Umbilical cord (tissue), 2 donors: ENCODE measurements around the gene CAGE1. TPM values are rescaled to one million over a fixed set of nuclear protein-coding genes. Genes with fewer than 3 reads are reported as not detected.
"Not testable (repeated sequence)": the region's sequence is repeated elsewhere in the genome, so short reads cannot be mapped to it uniquely, and the experiment has no call there.

Experiments
- DNase-seq: peaks from one replicate; pipeline ENCODE4 v3.0.0-alpha.2; 2015; ENCODE audit warnings: low spot score
- total RNA-seq: library from RNA; depleted of rRNA; stranded (reverse); fragments of >200 nt; gene quantifications from one replicate; pipeline ENCODE4 v1.2.3, GENCODE V29; 2014; ENCODE audit warnings: low replicate concordance; ENCODE audit not compliant: insufficient read depth

Gene CAGE1
- total RNA-seq, 1 donor from 2014 or later, result 2.6 TPM

DNA sequence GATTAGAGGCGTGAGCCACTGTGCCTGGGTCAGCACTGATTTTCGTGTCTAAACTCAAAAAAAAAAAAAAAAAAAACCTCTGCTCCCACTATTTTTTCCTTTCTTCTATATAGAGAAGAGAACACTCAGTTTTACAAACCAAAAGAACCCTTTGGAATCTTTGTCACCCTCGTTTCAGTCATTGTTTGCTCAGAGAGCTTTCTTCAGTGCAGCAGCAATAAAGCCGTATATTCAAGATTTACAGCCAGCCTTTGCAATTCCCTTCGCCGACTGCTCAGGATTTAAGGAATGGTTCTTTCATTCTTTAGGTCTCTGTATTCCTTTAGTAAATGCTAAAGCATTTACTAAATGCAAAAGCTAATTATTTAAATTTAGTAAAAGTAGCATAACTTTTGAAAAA is 20.2 kb upstream of the CAGE1 start:
- no peak for DNase-seq

DNA sequence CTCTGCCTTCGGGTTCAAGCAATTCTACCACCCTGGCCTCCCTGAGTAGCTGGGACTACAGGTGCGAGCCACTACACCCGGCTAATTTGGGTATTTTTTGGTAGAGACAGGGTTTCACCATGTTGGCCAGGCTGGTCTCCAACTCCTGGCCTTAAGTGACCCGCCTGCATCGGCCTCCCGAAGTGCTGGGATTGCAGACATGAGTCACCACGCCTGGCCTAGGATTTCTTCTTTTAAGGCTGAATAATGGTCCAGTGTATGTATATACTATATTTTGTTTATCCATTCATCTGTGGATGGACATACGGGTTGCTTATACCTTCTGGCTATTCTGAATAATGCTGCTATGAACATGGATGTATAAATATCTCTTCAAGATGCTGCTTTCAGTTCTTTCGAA is 17.2 kb upstream of the CAGE1 start:
- DNase-seq, result no peak

DNA sequence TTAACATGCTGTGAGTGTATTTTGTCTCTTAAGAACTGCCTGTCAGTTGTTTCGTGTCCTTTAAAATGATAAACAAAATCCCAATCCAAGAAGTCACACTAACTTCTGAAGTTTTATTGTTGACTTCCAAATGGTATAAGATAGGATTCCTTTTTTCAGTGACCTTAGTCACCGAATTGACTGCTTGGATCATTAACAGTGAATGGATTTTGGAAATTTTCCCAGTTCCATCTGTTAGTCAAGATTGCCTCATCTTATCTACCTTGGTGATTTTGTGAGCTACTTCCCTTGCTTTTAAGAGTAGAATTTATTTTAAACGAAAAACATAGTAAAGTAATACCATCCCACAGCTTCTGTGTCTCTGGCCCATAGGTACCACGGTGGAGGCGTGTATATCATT is 15.0 kb upstream of the CAGE1 start:
- DNase-seq, result no peak

DNA sequence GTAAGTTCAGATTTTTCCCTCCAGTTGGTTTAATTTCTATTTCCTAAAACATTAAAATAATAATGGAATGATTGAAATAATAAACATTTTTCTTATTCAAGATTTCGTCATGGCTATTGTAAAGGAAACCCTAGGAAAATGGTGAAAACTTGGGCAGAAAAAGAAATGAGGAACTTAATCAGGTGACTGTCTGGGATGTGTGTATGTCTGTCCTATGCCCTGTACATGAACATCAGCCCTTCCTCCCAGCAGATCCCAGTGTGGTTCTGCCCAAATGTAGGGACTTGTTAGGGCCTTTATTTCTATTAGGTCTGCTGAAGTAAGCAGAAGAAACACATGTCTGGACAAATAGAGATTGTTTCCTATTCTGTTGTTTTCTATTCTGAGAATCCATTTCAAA is 13.2 kb upstream of the CAGE1 start:
- no peak for DNase-seq

DNA sequence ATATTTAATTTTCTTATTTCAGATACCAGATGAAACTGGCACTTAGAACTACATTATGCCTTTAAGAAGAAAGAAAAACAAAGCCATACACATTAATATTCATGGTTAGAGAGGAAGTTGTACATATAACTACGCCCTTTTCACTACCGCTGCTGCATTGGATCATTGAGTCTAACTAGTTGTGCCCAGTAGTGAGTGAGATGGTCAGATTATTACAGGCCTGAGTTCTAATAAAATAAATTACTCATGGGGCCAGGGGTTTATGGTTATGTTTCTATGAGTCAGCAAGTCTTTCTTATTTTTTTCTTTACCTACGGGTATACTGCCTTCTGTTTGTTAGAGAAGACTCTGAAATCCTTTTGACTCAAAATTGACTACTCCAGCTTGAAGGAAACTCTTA is 11.5 kb upstream of the CAGE1 start:
- DNase-seq, result no peak

DNA sequence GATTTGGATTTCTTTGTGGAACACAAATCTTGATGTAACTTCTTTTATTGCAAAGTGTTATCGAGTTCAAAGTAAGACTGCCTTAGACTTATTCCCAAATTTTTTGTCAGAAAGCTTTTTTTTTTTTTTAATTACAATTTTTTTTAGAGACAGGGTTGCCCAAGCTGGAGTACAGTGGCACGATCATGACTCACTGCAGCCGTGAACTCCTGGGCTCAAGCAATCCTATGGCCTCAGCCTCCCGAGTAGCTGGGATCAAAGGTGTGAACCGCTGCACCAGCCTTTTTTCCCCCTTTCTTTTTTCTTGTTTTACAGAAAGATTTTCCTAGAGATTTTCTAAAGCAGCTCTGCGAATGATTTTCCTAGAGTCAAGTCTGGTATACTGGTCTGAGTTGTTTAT is 2.9 kb upstream of the CAGE1 start:
- no peak for DNase-seq

DNA sequence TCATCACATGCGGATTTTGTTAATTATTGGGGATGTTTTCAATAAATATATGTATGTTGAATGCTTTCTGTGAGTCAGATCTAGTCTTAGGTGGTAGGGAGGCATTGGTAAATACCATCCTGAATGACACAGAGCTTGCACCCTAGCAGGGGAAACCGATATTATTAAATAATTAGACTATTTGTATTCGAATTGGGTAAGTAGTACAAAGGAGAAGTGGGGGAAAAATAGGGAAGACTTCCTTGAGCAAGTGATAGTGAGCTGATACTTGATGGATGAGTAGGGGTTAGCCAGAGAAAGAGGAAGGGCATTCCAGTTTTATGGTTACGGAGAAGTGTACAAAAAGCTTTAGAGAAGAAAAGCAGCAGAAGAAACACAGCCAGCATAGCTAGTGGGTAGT is 1.6 kb upstream of the CAGE1 start:
- no peak for DNase-seq

DNA sequence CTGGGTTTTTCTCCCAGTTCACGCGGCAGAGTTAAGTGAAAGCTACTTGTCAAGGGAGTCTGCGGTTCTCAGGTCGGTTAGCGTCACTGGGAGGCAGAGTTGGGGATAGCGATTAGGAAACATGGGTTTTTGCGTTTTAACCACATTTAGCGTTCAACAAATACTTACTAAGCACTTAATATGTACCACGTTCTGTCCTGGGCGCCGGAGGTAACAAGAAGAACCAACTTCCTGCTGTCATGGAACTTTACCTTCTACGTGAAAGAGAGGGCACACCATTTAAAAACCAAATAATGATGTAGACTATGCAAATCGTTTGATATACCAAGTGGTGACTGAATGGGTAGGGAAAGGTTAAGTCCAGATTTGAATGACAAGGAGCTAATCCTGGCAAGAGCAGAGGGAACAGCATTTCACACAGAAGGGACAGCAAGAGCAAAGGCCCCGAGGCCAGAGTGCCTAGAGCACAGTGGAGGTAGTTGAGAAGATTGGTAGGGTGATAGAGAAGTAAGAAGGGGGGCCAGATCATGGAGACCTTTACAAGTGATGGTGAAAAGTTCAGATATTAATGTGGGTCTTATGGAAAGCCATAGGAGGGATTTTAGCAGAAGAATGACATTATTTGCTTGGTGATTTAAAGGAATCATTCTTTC is 810 bp upstream of the CAGE1 start:
- no peak for DNase-seq

DNA sequence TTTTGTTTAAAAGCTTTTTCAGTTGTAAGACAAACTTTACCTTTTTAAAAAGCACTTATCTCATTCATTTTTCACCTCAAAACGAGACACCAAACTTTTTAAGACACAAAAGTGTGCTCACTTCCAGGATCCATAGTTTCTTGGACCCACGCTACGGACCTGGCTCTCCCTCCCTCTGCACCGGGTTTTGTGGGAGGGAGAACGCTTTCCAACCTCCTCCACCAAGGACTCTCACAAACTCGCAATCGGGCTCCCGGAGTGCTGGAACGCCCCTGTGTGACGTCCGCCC is 436 bp downstream of the CAGE1 start:
- no peak for DNase-seq

DNA sequence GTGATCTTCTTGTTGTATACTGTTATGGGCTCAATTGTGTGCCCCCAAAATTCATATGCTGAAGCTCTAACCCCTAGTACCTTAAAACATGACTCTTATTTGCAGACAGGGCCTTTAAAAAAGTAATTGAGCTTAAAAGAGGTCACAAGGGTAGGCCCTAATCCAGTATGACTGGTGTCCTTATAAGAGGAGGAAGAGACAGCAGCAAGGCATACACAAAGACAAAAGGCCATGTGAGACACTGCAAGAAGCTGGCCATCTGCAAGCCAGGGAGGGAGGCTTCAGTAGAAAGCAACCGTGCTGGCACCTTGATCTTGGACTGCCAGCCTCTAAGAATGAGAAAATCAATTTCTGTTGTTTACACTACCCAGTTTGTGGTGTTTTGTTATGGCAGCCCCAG is 8.4 kb downstream of the CAGE1 start:
- DNase-seq, result no peak

DNA sequence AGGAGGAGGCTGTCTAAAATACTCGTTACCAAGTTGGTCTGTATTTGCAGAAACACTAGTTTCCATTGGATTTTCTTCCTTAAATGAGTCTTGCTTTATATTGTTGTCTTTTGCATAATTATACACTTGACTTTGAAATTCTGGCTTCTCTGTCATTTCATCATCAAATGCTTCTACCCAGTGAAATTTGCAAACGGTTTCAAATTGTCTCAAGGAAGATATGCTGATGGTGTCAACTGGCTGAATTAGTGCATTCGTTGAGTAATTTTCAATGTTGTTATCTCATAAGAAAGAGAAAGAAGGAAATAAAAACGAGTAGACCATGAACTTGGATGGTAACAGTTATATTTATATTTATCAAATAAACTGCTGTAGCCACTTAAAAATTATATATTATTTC is 10.8 kb downstream of the CAGE1 start:
- no peak for DNase-seq

DNA sequence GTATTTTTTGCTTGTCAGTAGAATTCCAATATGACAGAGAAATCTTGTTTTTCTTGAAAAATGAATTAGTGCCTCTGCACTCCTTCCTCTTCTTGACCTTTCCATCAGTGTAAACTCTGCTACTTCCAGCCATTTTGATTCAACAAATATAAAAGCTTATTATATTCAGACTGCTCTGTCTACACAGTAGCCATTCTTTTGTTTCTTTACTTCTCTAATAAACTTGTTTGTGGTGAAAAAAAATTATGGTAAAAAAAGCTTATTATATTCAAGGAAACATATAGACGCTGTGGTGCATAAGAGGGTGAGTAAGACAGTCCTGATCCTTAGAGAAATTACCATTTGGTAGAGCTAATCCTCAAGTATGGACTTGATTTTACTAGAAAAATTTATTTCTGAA is 11.6 kb downstream of the CAGE1 start:
- DNase-seq, result no peak

DNA sequence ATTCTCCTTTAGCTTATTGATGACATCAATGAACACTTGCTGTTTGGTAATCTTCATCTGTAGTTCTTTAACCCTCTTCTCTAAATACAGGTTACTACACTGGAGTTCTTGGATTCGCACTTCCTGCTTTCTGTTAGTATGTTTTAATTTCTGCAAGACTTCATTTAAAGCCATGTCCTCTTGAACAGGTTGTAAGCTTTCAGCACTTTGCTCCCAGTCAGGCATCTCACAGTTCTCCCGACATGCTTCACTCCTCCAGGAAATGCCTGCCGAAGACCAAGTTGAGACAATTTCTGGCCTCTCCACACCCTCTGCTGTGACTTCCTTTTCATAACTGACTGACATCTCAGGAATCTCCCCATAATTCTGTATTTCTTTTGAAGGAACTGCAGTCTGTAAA is 15.8 kb downstream of the CAGE1 start:
- DNase-seq, result no peak

DNA sequence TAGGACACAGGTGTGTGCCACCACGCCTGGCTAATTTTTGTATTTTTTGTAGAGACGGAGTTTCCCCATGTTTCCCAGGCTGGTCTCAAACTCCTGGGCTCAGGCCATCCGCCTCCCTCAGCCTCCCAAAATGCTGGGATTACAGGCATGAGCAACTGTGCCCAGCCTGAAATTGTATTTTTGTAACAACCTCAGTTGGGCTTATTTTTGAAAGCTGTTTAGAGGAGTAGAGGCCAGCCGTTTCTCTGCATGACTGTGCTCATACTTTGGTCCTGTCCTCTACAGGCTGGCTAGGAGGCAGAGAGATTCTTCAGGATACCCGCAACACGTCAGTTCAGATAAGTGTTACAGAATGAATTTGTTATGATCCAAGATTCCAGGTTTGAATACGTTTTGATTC is 22.1 kb downstream of the CAGE1 start:
- no peak for DNase-seq

DNA sequence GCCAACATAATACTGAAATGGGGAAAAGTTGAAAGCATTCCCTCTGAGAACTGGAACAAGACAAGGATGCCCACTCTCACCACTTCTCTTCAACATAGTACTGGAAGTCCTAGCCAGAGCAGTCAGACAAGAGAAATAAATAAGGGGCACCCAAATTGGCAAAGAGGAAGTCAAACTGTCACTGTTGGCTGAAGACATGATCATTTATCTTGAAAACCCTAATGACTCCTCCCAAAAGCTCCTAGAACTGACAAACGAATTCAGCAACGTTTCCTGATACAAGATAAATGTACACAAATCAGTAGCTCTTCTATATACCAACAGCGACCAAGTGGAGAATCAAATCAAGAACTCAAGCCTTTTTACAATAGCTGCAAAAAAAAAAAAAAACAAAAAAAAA is 37.6 kb downstream of the CAGE1 start:
- DNase-seq, result not testable (repeated sequence)

DNA sequence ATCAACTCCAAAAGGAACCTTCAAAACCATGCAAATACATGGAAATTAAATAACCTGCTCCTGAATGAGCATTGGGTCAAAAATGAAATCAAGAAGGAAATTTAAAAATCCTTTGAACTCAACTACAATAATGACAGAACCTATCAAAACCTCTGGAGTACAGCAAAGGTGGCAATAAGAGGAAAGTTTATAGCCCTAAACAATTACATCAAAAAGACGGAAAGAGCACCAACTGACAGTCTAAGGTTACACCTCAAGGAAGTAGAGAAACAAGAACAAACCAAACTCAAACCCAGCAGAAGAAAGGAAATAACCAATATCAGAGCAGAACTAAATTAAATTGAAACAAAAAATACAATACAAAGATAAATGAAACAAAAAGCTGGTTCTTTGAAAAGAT is 39.0 kb downstream of the CAGE1 start:
- DNase-seq, result not testable (repeated sequence)

DNA sequence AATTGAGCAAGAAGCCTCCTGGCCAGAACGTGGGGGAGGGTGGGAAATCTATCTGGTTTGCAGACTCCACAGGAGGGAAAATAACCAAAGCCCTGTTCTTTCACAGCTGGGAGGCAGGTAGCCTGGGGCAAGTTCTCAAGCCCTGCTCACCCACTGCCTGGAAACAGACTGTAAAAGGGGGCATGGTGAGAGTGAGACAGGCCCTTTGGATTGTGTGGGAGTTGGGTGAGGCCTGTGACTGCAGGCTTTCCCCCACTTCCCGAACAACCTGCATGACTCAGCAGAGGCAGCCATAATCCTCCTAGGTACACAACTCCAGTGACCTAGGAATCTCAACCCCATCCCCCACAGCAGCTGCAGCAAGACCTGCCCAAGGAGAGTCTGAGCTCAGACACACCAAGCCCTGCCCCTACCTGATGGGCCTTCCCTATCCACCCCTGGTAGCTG is 42.0 kb downstream of the CAGE1 start:
- DNase-seq, result not testable (repeated sequence)

DNA sequence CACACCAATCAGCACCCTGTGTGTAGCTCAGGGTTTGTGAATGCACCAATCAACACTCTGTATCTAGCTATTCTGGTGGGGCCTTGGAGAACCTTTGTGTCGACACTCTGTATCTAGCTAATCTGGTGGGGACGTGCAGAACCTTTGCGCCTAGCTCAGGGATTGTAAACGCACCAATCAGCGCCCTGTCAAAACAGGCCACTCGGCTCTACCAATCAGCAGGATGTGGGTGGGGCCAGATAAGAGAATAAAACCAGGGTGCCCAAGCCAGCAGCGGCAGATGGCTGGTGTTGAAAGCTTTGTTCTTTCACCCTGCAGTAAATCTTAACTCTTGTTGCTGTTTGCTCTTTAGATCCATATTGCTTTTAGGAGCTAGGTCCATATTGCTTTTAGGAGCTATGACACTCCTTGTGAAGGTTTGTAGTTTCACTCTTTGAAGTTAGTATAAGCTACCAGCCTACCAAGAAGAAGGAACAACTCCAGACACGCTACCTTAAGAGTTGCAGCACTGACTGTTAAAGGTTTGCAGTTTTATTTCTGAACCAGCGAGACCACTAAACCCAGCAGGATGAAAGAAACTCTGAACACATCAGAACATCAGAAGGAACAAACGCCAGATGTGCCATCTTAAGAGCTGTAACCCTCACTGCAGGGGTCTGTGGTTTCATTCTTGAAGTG is 44.6 kb downstream of the CAGE1 start:
- not testable (repeated sequence) for DNase-seq

DNA sequence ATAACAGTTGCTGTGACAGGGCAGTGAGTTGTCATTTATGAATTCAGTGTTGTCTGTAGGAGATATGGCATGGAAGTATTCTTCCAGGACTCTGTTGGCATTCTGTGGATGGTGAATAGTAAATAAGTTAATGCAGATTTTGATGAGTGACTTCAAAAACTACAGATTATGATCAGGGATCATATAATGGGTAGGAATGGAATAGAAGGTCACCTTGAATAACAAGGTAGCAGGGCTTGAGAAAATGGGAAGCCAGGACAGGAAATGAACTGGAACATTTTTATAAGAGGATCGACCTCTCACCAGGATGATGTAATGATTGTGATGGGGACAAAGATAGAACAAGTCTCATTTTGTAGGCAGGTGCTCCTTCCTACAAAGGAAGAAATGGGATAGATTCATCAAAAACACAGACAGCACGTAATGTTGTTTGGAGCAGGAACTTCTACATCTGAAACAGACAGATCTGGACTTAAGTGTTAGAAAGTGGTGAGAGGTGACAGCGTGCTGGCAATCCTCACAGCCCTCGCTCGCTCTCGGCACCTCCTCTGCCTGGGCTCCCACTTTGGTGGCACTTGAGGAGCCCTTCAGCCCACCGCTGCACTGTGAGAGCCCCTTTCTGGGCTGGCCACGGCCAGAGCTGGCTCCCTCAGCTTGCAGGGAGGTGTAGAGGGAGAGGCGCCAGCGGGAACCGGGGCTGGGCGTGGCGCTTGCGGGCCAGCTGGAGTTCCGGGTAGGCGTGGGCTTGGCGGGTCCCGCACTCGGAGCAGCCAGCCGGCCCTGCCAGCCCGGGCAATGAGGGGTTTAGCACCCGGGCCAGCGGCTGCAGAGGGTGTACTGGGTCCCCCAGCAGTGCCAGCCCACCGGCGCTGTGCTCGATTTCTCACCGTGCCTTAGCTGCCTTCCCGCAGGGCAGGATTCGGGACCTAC is 45.7 kb downstream of the CAGE1 start:
- DNase-seq, result no peak

DNA sequence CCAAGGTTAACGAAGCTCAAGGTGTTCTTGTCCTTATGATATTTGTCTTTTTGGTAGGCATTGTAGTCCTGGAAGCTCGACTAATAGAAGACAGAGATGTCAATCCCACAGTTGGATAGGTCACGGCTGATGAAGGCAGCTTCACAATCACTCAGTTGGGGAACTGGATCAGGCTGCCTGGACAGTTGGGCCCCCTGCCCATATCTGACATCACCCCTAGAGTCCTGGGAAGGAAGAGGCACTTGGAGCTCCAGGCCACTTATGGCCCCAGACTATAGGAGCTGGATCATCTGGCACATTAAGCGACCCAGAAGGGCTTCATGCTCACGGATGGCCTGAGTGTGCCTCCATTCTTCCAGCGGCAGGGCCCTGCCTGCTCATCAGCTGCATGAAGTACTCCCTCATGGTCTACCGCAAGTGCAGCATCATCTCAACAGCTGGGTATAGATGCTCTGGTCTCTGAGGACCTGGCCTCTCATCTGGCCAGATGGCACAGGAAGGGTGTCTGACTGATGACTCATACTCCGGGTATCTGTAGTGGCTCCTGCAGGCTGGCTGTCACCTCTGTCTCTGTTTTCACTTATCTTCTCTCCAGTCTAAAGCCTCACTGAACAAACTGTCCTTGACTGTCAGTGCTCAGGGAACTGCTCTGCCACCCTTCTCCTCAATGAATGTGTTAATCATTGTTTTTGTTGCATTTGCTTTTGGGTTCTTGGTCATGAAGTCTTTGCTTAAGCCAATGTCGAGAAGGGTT is 47.4 kb downstream of the CAGE1 start:
- no peak for DNase-seq

DNA sequence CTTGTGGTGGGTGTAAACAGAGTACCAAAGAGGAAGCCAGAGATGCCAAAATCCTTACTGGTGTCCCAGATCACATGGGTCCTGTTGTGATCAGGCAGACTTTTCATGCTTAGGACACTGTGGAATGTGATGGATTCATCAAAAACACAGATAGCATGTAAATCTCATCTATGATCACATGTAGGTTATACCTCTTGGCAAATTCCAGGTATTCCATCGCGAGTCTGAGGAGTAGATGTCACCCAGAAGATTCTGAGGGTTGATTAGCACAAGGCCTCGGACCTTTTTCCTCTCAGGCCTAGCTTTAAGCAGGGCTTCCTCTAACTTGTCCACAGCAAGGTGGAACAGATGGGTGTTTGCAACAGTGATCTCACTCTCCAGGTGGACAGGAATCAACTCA is 48.3 kb downstream of the CAGE1 start:
- DNase-seq, result no peak
